K562 (cell line): ENCODE data around the gene ZNF627. TPM values are rescaled to one million over a fixed set of nuclear protein-coding genes. Genes with fewer than 3 reads are reported as not detected.

Experiments
- ARID3A ChIP-seq: IDR thresholded peaks from 2 replicates; pipeline ENCODE4 v1.6.1; 2012; ENCODE audit warnings: low read depth, low read length, improper control_type of control experiment, borderline replicate concordance
- ARID4B ChIP-seq: sonication (generic); formaldehyde crosslinking; IDR thresholded peaks from 2 replicates; pipeline ENCODE4 v1.8.0; 2022; ENCODE audit warnings: mild to moderate bottlenecking, missing genetic modification reagents
- ATF3 ChIP-seq, 2 experiments: fragments of 450-650 bp in 1 of 2; sonication (generic) in 1 of 2; formaldehyde crosslinking in 1 of 2; IDR thresholded peaks in 1 of 2; conservative IDR thresholded peaks in 1 of 2; 2 replicates each; pipeline versions ENCODE4 v1.6.1 to v1.8.1; 2016 to 2023; ENCODE audit warnings: mild to moderate bottlenecking in 2 of 2, moderate library complexity in 2 of 2, inconsistent platforms in 1 of 2, missing genetic modification reagents in 1 of 2
- CBFA2T2 ChIP-seq: fragments of 450-650 bp; conservative IDR thresholded peaks from 2 replicates; pipeline ENCODE4 v1.6.1; 2017; ENCODE audit warnings: mild to moderate bottlenecking
- CTBP1 ChIP-seq: fragments of 450-650 bp; IDR thresholded peaks from 2 replicates; pipeline ENCODE4 v1.6.1; 2016; ENCODE audit warnings: borderline replicate concordance
- DMBX1 ChIP-seq: fragments of 250-450 bp; sonication (Bioruptor Pico); IDR thresholded peaks from 2 replicates; pipeline ENCODE4 v1.8.0; 2022; ENCODE audit warnings: inconsistent platforms, mild to moderate bottlenecking, moderate library complexity, borderline replicate concordance
- GATAD2B ChIP-seq: fragments of 450-650 bp; IDR thresholded peaks from 2 replicates; pipeline ENCODE4 v1.6.1; 2017; ENCODE audit warnings: mild to moderate bottlenecking, borderline replicate concordance
- IRF2 ChIP-seq: sonication (generic); formaldehyde crosslinking; IDR thresholded peaks from 2 replicates; pipeline ENCODE4 v1.8.1; 2022; ENCODE audit warnings: mild to moderate bottlenecking, missing genetic modification reagents
- JUNB ChIP-seq: fragments of 450-650 bp; formaldehyde crosslinking; conservative IDR thresholded peaks from 2 replicates; pipeline ENCODE4 v1.4.0; 2020; ENCODE audit warnings: mild to moderate bottlenecking
- KDM1A ChIP-seq, 2 experiments: fragments of 450-650 bp; IDR thresholded peaks; 2 replicates each; pipeline ENCODE4 v1.6.1; 2016; ENCODE audit warnings: mild to moderate bottlenecking in 2 of 2
- L3MBTL2 ChIP-seq: fragments of 450-650 bp; IDR thresholded peaks from 2 replicates; pipeline ENCODE4 v1.6.1; 2016; ENCODE audit warnings: mild to moderate bottlenecking, moderate library complexity
- MAZ ChIP-seq, 2 experiments: fragments of 450-650 bp in 1 of 2; sonication (generic) in 1 of 2; formaldehyde crosslinking; IDR thresholded peaks in 1 of 2; conservative IDR thresholded peaks in 1 of 2; 2 replicates each; pipeline versions ENCODE4 v1.4.0 to v1.5.0; 2020; ENCODE audit warnings: mild to moderate bottlenecking in 1 of 2, missing genetic modification reagents in 1 of 2
- MCM5 ChIP-seq: fragments of 450-650 bp; IDR thresholded peaks from 2 replicates; pipeline ENCODE4 v1.6.1; 2016; ENCODE audit warnings: low read depth
- PML ChIP-seq: IDR thresholded peaks from 2 replicates; pipeline ENCODE4 v1.6.1; 2012; ENCODE audit warnings: low read length, inconsistent platforms
- RFX1 ChIP-seq: fragments of 450-650 bp; IDR thresholded peaks from 2 replicates; pipeline ENCODE4 v1.6.1; 2016; ENCODE audit warnings: mild to moderate bottlenecking, moderate library complexity
- TAF9B ChIP-seq: fragments of 450-650 bp; IDR thresholded peaks from 2 replicates; pipeline ENCODE4 v1.6.1; 2018; ENCODE audit warnings: mild to moderate bottlenecking; ENCODE audit not compliant: partially characterized antibody
- ZNF699 ChIP-seq: fragments of 250-450 bp; sonication (Bioruptor Pico); IDR thresholded peaks from 2 replicates; pipeline ENCODE4 v1.8.0; 2021; ENCODE audit warnings: mild to moderate bottlenecking, moderate library complexity; ENCODE audit not compliant: insufficient replicate concordance
- polyA plus RNA-seq, 8 experiments: library from polyadenylated mRNA; depleted of rRNA in 4 of 8; stranded (reverse) in 5 of 8; unstranded in 3 of 8; fragments of >200 nt; fragmentation: Nextera tagmentation in 2 of 8; fragmentation: Illumina TruSeq in 1 of 8; extraction: Ambion mirVana in 2 of 8; extraction: Trizol in 1 of 8; gene quantifications; 2 replicates each; pipeline versions ENCODE4 v1.2.1 to v1.2.3, GENCODE V29; 2011 to 2014; ENCODE audit warnings: inconsistent platforms in 1 of 8, missing spikeins in 1 of 8
- total RNA-seq, 7 experiments: library from RNA; depleted of rRNA in 6 of 7; stranded (reverse); fragments of >200 nt in 6 of 7; fragmentation: Illumina TruSeq in 2 of 7; extraction: Trizol in 2 of 7; gene quantifications; 2 replicates each; pipeline versions ENCODE4 v1.2.1 to v1.2.3, GENCODE V29; 2011 to 2021; ENCODE audit warnings: low replicate concordance in 1 of 7
- TF ChIP-seq, protein P1 (sequence below): fragments of 250-450 bp; sonication (Bioruptor Pico); IDR thresholded peaks from 2 replicates; pipeline ENCODE4 v1.8.0; 2022; ENCODE audit warnings: moderate library complexity, mild to moderate bottlenecking, inconsistent platforms
- TF ChIP-seq, protein P2 (sequence below), 2 experiments: fragments of 450-650 bp in 1 of 2; sonication (generic) in 1 of 2; formaldehyde crosslinking; conservative IDR thresholded peaks; 2 replicates each; pipeline versions ENCODE4 v1.4.0 to v1.8.1; 2020 to 2022; ENCODE audit warnings: mild to moderate bottlenecking in 1 of 2, missing genetic modification reagents in 1 of 2

The ZNF627 gene
- total and polyA plus RNA-seq, 9 of the 15 experiments (the other 6 are each of a cell fraction or from before 2014, with no cell fraction given): 6.4 to 19.9 (median 10.6) TPM

DNA sequence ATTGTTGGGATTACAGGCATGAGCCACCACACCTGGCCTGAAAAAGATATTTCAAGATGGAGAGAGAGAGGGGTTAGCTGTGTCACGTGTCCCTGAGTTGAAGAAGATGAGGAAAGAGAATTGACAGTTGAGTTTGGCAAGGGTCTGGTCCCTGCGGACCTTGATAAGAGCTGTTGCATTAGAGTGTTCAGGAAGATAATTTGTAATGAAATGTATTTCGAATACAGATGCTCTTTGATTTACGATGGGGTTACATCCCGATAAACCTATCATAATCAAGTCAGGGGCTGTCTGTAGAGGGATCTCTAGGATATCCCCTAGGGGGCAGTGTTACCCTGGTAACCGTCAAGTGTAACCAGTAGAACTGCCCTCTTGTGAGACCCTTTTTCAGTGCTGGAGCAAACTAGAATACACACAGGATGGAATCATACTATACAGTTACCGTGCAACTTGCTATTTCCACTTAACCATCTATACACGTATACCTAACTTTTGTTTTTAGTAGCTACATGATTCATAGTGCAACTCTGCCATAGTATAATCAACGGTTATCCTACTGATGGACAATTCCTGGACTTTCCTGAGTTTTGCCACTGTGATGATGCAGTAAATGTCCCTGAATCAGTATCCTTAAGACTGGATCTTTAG, 36.8 kb upstream of the ZNF627 start (continued):
- TF ChIP-seq ARID4B (CRISPR knock-in tag): peak; percentile 37; the same call in 1 of the 2 replicates
- TF ChIP-seq ZNF699 (CRISPR knock-in tag): no peak
- TF ChIP-seq GATAD2B: peak; percentile 77; the same call in 1 of the 2 replicates
- TF ChIP-seq PML: peak; percentile 93
- no peak for TF ChIP-seq MCM5
- TF ChIP-seq, protein P1, sequence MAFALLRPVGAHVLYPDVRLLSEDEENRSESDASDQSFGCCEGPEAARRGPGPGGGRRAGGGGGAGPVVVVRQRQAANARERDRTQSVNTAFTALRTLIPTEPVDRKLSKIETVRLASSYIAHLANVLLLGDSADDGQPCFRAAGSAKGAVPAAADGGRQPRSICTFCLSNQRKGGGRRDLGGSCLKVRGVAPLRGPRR (CRISPR knock-in tag): no peak
- no peak for TF ChIP-seq JUNB
- TF ChIP-seq IRF2: no peak
- TF ChIP-seq ATF3 (IDR thresholded peaks at IDR 0.05): 0 out of 2 replicates have a peak, but pooled peaks have one; percentile 41
- TF ChIP-seq ATF3 (CRISPR knock-in tag; conservative IDR thresholded peaks at IDR 0.05): no peak
- TF ChIP-seq ARID3A: peak; percentile 98
- TF ChIP-seq MAZ (CRISPR knock-in tag; conservative IDR thresholded peaks at IDR 0.05 in 1 of 2, IDR thresholded peaks at IDR 0.05 in 1 of 2): peak in 1 of 2 experiments; percentile 29; a peak in 2 of 4 replicates
- TF ChIP-seq CBFA2T2: peak; percentile 95
- TF ChIP-seq TAF9B: peak; percentile 44
- peak; percentile 95 for TF ChIP-seq CTBP1
- peak; percentile 94 to 95 for TF ChIP-seq KDM1A (IDR thresholded peaks at IDR 0.05)
- peak; percentile 61; the same call in 1 of the 2 replicates for TF ChIP-seq DMBX1 (CRISPR knock-in tag)
- peak; percentile 84 for TF ChIP-seq RFX1
- TF ChIP-seq, protein P2, sequence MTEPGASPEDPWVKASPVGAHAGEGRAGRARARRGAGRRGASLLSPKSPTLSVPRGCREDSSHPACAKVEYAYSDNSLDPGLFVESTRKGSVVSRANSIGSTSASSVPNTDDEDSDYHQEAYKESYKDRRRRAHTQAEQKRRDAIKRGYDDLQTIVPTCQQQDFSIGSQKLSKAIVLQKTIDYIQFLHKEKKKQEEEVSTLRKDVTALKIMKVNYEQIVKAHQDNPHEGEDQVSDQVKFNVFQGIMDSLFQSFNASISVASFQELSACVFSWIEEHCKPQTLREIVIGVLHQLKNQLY (CRISPR knock-in tag; conservative IDR thresholded peaks at IDR 0.05): no peak
- peak; percentile 60; the same call in 1 of the 2 replicates for TF ChIP-seq L3MBTL2
